ENCODE results near the gene RAB11FIP5.

RAB11FIP5 gene

GRCh38 chr2:73109431-73110167, 3.1 kb downstream of the RAB11FIP5 start:
- Histone ChIP-seq H3K36me3 (ENCODE audit: low read length) (no peaks in the 10 kb centered on the region), H3K79me2 (ENCODE audit: insufficient read depth, low read length) (no peaks in the 10 kb centered on the region), H3K9me3 (ENCODE audit: insufficient read depth, low read length) (no peaks in the 10 kb centered on the region), H3K4me3 (ENCODE audit: insufficient read depth, low read length, poor library complexity, severe bottlenecking) (no peak overlapping the region), H3K9ac (ENCODE audit: low read length) (no peak overlapping the region), H3K27me3 (ENCODE audit: low read length) (no peaks in the 10 kb centered on the region), H3K27ac (ENCODE audit: low read depth, low read length) (no peak overlapping the region), H2AFZ (ENCODE audit: low read depth, low read length, severe bottlenecking) (no peak overlapping the region), H3F3A (ENCODE audit: insufficient read depth) (no peaks in the 10 kb centered on the region), H4K20me1 (ENCODE audit: low read depth, low read length) (no peaks in the 10 kb centered on the region), H3K4me2 (ENCODE audit: low read depth, low read length, poor library complexity, severe bottlenecking) (no peak overlapping the region), H3K9me2 (replicated peaks; ENCODE audit: insufficient read depth, low read length) (no peaks in the 10 kb centered on the region)
- TF ChIP-seq CTCF (IDR thresholded peaks at IDR 0.05; ENCODE audit: insufficient read depth, low read length, poor library complexity, severe bottlenecking) (no peak), EZH2phosphoT487 (conservative IDR thresholded peaks at IDR 0.05; ENCODE audit: low read length) (no peak)

GRCh38 chr2:73107211-73107926, 5.4 kb downstream of the RAB11FIP5 start:
- no peak overlapping the region for H2AFZ ChIP-seq (ENCODE audit: low read depth, low read length, severe bottlenecking)
- no peak overlapping the region for H3K4me3 ChIP-seq (ENCODE audit: insufficient read depth, low read length, poor library complexity, severe bottlenecking)
- H3K79me2 ChIP-seq (ENCODE audit: insufficient read depth, low read length), result no peaks in the 10 kb centered on the region
- no peaks in the 10 kb centered on the region for H3K36me3 ChIP-seq (ENCODE audit: low read length)
- no peaks in the 10 kb centered on the region for H4K20me1 ChIP-seq (ENCODE audit: low read depth, low read length)
- H3K27me3 ChIP-seq (ENCODE audit: low read length), result no peaks in the 10 kb centered on the region
- no peak overlapping the region for H3K4me2 ChIP-seq (ENCODE audit: low read depth, low read length, poor library complexity, severe bottlenecking)
- H3K27ac ChIP-seq (ENCODE audit: low read depth, low read length), result no peak overlapping the region
- H3K9me2 ChIP-seq (replicated peaks; ENCODE audit: insufficient read depth, low read length), result no peaks in the 10 kb centered on the region
- TF ChIP-seq CTCF (IDR thresholded peaks at IDR 0.05; ENCODE audit: insufficient read depth, low read length, poor library complexity, severe bottlenecking) (no peak), EZH2phosphoT487 (conservative IDR thresholded peaks at IDR 0.05; ENCODE audit: low read length) (no peak)
- H3K9me3 ChIP-seq (ENCODE audit: insufficient read depth, low read length), result no peaks in the 10 kb centered on the region
- no peaks in the 10 kb centered on the region for H3F3A ChIP-seq (ENCODE audit: insufficient read depth)
- no peak overlapping the region for H3K9ac ChIP-seq (ENCODE audit: low read length)

DNA sequence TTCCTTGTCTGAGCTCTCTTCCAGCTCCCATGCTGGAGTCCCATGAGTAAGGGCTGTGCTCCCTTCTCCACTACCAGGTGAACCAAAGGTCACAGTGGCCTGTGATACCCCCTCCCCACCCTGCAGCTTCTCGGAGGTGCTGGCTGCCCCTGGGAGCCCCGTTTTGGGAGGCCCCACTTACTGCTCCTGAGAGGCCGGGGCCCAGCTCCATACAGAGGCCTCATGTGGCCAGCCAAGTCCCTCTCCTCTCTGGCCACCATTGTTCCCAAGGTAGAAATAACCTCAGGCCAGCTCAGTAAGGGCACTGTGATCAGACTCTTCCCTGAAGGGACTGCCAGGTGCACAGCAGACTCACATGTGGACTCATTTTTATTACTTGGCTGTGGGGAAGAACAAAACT, 6.0 kb downstream of the RAB11FIP5 start:
- no peak overlapping the region for H3K9ac ChIP-seq (ENCODE audit: low read length)

More for the DNA sequence above, 6.0 kb downstream of the RAB11FIP5 start:
- Histone ChIP-seq H2AFZ (ENCODE audit: low read depth, low read length, severe bottlenecking) (no peak overlapping the region), H3K27me3 (ENCODE audit: low read length) (no peaks in the 10 kb centered on the region), H3K9me2 (replicated peaks; ENCODE audit: insufficient read depth, low read length) (no peaks in the 10 kb centered on the region), H3K9me3 (ENCODE audit: insufficient read depth, low read length) (no peaks in the 10 kb centered on the region), H4K20me1 (ENCODE audit: low read depth, low read length) (no peaks in the 10 kb centered on the region), H3F3A (ENCODE audit: insufficient read depth) (no peaks in the 10 kb centered on the region), H3K79me2 (ENCODE audit: insufficient read depth, low read length) (no peaks in the 10 kb centered on the region), H3K4me2 (ENCODE audit: low read depth, low read length, poor library complexity, severe bottlenecking) (no peak overlapping the region), H3K4me3 (ENCODE audit: insufficient read depth, low read length, poor library complexity, severe bottlenecking) (no peak overlapping the region), H3K36me3 (ENCODE audit: low read length) (no peaks in the 10 kb centered on the region), H3K27ac (ENCODE audit: low read depth, low read length) (no peak overlapping the region)
- TF ChIP-seq CTCF (IDR thresholded peaks at IDR 0.05; ENCODE audit: insufficient read depth, low read length, poor library complexity, severe bottlenecking) (no peak), EZH2phosphoT487 (conservative IDR thresholded peaks at IDR 0.05; ENCODE audit: low read length) (no peak)
